Fibroblast of skin of back (primary cell): ENCODE data around the gene PON2. TPM values are rescaled to one million over a fixed set of nuclear protein-coding genes. Genes with fewer than 3 reads are reported as not detected.
"Not testable (repeated sequence)": the region's sequence is repeated elsewhere in the genome, so short reads cannot be mapped to it uniquely, and the experiment has no call there.

Experiments used
- DNase-seq: peaks from one replicate; pipeline ENCODE4 v3.0.0-alpha.2; 2013
- polyA plus RNA-seq, 2 experiments: library from polyadenylated mRNA; unstranded; fragments of 120-200 nt; gene quantifications; one replicate each; pipeline ENCODE4 v1.2.1, GENCODE V29; 2013; ENCODE audit not compliant: insufficient read length in 2 of 2

The PON2 gene
- 57.3 TPM for polyA plus RNA-seq (2013, experiment 1 of 2; ENCODE audit: insufficient read length)
- 51.2 TPM for polyA plus RNA-seq (2013, experiment 2 of 2; ENCODE audit: insufficient read length)

DNA sequence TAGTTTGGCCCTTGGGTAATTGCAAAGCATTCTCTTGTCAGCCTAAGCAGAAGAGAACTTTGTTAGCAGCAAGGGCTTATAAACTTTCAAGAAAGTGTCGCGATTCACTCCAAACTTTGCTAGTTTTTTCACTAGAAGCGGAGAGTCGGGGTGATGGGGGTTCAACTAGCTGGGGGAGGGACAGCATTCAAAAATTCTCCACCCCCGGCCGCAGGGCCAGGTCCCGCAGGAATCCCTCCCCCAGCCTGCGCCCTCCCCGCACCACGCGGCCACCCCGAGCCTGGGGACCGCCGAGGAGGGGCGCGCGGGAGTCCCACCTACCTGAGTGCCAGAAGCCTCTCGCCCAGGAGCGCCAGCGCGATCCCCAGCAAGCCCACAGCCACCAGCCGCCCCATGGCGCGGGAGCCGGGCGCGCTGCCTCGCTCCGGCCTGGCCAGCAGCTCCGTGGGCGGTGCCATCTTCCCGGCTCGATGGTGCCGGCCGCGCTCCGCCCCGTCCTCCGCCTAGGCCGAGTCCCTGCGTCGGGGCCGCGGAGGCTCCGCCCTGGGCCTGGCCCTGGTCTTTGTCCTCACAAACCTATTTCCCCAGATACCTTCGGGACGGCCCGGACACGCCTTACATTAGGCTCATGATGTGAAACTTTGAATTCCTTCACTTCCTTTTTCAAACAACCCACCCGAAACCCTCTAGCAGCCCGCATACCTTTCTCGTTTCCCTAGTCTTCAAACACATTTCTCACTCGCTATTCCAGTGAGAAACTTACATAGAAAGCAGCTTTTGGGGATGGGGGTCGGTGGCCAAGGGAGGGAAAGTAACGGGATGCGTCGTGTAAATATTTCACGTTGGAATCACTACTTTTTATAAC is at the start of gene PON2:
Gene PON2, minus strand, starts transcription at position 472 of the 865 bp plus-strand sequence. Its CDS starts 77 bp downstream, at position 395.
- DNase-seq, result peak; percentile 87

DNA sequence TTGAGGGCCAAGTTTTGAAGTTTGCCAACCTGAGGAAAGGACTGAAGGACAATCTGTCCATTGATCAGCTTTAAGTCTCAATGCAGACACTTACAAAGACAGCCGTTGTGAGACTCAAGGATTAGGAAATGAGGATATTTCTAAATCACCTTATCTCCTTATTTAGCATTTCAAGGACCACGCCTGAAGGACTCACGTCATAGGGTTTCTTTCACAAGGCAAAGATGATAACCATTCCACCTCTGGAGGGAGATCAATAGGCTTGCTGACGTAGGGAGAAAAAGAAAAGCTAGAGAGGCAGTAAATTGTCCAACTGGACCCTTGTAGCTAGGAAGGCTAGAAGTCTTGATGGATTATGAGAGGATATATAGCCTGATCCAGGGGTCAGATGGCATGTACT is 47.6 kb upstream of the PON2 start:
- no peak for DNase-seq

DNA sequence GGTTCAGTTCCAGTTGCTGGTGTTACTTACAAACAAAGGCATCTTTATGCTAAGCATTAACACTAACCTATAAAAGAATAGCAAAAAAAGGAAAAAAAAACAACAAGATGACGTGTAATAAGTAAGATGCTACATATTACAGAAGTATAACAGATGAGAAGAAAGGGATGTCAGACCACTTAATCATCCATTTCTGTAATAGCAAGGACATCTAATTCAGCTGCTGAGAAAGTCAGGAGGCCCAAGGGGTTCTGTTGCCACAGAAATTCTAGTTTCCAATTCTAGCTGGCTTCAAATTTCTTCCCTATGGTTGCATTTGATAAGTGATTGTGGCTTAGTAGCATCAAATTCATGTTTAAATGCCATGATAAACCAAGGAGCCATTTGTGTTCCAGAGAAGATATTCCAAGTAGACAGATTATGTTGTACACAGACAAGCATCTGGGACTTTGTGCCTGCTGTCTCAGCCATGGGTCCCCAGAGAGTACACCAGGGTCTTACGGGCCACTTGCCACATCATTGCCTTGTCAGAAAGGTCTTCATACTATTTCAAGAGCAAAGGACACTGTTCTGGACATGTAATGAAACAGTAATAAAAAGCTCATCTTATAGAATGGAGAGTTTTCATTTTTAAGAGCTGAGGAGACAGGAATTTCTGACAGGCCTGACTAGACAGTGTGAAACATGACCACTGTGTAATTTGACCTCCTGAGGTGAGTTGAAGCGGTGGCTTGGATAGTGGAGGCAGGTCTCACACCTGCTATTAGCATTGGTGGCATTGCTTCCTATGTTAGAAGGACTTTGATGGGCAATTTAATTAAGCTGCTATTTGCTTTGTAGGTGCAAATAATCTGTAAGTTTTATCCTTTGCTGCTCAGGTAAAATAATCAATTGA is 46.7 kb upstream of the PON2 start:
- no peak for DNase-seq

DNA sequence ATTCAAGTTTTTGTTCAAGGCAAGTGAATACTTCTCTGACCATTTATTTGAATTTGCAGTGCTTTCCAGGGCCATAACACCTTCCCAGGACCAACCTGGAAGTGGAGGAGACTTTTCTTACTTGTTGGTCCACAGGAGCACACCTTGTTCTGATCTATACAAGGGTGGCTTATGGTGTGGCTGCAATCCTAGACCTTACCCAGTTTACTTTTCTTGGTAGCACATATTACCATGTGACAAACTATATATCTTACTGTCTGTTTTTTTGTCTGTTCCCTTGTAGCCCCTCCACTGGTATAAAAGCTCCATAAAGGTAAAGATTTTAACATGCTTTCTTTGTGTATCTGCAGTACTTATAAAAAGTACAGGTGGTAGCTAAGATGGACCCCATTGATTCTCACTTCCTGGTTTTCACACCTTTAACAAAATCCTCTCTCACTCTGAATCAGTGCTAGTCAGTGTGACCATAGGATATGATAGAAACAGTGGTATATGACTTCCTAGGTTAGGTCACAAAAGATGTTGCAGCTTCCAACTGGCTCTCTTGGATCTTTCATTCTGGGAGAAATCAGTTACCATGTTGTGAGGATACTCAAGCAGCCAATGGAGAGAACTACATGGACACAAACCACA is 45.3 kb upstream of the PON2 start:
- no peak for DNase-seq

- peak; percentile 51 for DNase-seq
Observed at GRCh38 chr7:95478272-95479037, 43.6 kb upstream of the PON2 start.

DNA sequence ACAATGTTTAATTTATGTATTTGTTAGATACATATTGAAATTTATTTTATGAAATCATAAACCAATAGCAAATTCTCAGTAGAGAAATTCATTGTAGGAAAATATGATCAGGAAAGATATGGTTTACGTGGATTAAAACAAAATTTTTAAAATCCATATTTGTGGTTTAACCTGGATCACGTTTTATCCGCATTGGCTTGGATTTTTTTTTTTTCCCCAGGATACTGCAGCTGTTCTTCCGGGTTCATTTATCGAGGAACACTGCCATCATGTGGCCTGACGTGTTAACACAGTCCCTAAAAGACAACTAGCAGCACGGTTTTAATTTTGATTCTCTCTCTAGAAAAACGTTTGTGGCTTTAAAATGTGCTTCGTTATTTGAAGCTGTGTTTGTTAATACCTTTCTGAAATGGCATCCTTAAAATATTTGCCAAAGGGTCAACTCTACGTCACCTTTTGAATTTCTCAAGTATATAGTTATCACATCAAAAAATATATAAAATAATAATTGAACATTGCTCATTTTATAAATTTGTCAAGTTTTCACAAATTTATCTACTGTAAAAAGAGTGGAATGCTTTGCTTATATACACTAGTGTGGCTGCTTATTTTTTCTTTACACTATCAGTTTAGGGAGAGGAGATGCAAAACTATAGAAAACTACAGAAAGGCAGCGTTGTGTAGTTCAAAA is 42.2 kb upstream of the PON2 start:
- peak; percentile 68 for DNase-seq

DNA sequence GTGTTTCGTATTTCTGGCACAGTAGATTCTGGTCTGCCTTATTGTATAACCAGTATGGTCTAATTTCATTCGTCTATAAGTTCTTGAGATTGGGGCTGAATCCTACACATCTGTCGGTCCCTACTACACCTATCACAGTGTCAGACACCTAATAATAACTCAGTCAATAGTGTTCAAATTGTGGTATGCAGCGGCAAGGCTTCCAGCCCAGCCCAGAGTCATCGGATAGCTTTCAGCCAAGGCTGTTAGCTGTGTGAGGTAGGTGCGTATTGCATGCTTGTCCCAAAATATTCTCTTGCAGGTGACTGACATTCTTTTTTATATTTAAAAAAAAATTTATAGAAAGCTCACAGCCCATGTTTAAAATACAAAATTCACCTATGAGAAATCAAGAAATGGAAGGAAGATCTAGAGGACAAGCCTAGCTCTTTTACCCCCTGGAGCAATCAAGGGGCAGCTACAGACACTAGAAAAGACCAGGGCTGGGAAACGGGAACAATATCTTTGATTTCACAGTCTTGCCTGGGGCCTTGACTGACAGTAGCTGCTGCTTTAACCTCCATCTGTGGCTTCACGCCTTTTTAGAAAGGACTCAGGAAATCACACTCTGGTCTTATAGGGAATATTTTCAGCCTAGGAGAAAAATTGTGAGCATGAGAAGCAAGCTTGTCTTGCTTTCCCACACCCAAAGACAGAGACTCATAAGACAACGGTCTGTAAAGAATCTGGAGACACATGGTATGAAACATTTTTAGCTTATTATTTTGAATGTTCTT is 41.4 kb upstream of the PON2 start:
- DNase-seq, result peak; percentile 25

DNA sequence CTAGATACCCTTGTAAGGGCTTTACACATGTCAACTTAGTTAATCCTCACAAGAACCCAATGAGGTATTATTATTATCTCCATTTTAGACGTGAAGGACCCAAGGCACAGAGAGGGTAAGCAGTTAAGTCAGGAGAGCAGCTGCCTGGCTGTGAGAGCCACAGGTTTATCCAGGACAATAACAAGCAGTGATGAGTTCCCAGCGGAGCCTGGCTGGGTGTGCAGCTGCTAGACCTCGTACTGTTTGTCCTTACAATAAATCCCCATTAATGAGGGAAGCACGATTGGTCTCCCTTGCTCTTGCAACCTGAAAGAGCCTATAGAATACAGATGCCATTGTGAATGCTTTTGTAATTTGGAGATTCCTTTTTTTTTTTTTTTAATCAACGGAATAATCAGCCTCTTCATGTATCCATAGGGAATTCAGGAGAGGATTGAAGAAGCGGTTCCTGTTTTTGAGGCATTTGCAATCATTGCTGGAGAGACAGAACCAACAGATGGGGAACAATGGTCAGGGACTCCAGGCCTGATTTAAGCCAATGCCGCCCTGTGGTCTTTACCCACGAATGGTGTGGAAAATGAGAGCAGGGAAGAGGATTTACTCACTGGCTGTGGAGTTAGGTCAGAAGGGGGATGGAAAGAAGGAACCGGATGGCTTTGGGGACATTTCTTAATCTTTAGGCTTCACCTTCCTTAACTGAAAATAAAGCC is 38.6 kb upstream of the PON2 start:
- no peak for DNase-seq

- DNase-seq, result peak; percentile 6
Observed at GRCh38 chr7:95472581-95473161, 37.8 kb upstream of the PON2 start.

DNA sequence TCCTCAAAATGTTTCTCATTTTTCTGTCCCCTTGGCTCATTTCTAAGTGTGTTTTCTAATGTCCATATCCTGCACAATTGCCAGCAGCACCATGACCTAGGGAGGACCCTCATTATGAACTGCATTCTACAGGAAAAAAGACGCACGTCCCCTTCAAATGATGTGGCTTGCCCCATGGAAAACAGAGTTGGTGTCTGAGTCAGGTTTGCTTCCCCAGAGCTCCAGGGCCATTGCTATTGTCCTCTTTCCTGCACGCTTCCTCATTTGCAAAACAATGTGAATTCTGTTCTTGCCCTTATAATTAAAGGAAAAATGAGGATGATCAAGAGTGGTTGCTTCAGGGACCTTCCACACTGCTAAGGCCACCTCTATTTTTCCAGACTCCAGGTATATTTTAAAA is 36.2 kb upstream of the PON2 start:
- no peak for DNase-seq

DNA sequence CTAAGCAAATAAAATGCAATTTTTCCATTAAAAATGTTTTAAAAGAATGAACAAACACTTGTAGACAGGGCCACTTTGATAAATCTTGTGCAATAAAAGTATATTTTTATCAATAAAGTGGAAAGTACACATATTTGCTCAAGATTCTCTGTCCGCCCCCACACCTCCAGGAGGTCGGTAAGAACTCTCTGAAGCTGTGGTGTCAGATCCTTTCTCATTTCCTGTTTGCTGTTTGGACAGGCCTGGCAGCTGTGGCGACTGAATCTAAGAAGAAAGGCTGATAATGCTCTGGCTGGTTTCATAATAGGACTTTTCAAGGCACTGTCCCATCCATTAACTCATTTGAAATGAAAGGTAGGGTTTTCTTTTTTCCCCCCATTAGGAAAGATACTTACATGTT is 35.6 kb upstream of the PON2 start:
- DNase-seq, result peak; percentile 11

DNA sequence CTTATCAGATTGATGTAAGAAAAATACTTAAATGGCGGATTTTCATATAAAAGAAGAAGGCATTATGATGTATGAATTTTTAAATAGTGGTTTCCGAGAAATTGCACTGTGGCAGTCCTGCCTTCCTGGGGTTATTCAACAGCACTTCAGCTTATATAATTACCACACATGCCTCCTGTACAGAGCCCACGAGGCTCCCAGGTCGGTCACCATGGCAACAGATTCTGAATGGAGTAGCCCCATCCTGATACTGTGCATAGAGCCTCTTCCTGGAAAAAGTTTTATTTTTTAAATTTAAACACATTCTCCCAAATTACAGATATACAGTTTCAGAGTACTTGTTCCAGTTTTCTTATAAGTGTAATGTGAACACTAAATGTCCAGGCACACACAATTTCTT is 35.0 kb upstream of the PON2 start:
- DNase-seq, result no peak

GRCh38 chr7:95469187-95469586 is 34.4 kb upstream of the PON2 start:
- no peak for DNase-seq

- DNase-seq, result no peak
Observed at GRCh38 chr7:95467912-95468607, 33.2 kb upstream of the PON2 start.

DNA sequence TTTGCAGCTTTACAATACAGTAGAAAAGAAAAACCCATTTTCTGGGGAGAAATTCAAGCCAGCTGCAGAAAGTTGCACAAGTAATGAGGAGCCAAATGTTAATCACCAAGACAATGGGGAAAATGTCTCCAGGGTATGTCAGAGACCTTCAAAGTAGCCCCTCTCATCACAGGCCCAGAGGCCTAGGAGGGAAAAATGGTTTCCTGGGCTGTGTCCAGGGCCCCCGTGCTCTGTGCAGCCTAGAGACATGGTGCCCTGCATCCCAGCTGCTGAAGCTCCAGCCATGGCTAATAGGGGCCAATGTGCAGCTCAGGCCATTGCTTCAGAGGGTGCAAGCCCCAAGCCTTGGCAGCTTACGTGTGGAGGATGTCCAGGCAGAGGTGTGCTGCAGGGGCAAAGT is 25.8 kb upstream of the PON2 start:
- DNase-seq, result not testable (repeated sequence)

GRCh38 chr7:95457947-95458346 is 23.1 kb upstream of the PON2 start:
- DNase-seq, result no peak

DNA sequence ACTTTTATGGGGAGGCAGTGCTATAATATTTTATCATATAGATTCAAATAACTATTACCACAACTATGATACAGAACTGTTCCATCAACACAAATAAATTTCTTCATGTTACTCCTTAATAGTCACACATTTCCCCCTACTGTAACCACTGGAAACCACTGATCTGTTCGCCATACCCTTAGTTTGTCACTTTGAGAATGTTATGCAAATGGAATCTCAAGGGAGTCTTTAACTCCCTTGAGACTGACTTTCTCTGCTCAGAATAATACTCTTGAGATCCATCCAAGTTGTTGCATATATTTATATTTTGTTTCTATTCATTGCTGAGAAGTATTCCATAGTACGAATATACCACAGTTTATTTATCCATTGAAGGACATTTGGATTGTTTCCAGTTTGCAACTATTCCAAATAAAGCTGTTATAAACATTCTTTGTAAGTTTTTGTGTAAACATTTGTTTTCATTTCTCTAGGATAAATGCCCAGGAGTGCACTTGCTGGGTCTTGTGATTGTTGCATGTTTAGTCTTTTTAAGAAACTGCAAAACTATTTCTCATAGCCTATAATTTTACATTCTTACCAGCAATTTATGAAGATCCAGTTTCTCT is 19.7 kb upstream of the PON2 start:
- DNase-seq, result no peak

DNA sequence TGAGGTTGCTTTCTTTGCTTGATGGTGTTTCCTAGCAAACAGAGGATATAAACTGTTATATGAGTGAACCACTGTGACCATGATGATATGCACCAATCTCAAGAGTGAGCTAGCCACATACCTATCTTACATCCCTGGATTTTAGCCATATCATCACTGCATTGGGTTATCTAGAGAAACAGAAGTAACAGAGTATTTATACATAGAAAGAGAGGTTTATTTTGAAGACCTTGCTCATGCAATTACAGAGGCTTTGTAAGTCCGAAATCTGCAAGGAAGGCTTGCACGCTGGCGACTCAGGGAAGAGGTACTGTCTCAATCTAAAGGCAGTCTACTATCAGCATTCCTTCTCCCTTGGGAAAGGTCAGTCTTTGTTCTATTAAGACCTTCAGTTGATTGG is 11.8 kb upstream of the PON2 start:
- DNase-seq, result no peak
